DMS 273 (cell line): Measurements from ENCODE around the gene CRLF2.
A peak's percentile ranks its signal among the peaks of the same experiment; 100 is the strongest.
"Not testable (repeated sequence)": the region's sequence is repeated elsewhere in the genome, so short reads cannot be mapped to it uniquely, and the experiment has no call there.

ENCODE experiments used
- DNase-seq: peaks from one replicate; lab custom pipeline; 2025; ENCODE audit not compliant: unreplicated experiment; lab: John Stamatoyannopoulos, UW

The CRLF2 gene

DNA sequence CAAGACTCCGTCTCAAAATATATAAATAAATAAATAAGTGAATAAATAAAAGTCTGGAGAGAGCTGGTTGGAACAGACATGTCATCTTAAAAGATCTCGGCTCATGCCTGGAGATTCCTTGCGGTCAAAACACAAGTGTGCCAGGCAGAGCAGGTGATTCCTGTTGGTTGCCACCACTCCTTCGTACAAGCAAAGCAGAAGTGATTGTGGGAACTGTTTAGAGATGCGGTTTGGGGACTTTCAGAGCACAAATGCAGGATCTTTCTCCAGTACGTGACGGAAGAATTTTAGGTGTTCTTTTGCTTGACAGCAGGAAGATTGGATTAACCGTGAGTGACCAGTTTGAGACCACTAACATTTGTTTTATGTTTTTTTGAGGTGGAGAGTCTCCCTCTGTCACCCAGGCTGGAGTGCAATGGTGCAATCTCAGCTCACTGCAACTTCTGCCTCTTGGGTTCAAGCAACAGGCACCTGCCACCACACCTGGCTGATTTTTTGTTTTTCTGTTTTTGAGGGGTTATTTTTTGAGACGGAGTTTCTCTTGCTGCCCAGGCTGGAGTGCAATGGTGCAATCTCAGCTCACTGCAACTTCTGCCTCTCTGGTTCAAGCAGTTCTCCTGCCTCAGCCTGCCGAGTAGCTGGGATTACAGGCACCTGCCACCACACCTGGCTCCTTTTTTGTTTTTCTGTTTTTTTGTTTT is 2.8 kb upstream of the CRLF2 start:
- DNase-seq: no peak

DNA sequence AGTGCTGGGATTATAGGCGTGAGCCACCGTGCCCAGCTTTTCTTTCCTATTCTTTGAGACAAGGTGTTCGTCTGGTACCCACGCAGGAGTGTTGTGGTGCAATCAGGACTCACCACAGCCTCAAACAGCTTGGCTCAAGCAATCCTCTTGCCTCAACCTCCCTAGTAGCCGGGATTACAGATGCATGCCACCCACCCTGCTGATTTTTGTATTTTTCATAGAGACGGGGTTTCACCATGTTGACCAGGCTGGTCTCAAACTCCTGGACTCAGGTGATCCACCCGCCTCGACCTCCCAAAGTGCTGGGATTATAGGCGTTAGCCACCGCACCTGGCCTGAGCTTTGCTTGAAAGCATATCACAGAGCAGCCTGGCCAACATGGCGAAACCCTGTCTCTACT is 1.5 kb upstream of the CRLF2 start:
- no peak for DNase-seq

DNA sequence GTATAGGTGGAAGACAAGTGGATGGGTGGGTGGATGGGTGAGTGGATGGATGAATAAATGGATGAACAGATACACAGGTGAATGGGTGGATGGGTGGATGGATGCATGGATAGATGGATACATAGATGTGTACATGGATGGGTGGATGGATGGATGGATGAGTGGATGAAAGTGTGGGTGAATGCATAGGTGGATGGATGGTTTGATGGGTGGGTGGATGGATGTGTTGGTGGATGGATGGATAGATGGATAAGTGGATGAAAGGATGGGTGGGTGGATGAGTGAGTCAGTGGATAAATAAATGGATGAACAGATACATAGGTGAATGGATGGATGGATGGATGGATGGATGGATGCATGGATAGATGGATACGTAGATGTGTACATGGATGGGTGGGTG is 1.6 kb downstream of the CRLF2 start:
- no peak for DNase-seq

DNA sequence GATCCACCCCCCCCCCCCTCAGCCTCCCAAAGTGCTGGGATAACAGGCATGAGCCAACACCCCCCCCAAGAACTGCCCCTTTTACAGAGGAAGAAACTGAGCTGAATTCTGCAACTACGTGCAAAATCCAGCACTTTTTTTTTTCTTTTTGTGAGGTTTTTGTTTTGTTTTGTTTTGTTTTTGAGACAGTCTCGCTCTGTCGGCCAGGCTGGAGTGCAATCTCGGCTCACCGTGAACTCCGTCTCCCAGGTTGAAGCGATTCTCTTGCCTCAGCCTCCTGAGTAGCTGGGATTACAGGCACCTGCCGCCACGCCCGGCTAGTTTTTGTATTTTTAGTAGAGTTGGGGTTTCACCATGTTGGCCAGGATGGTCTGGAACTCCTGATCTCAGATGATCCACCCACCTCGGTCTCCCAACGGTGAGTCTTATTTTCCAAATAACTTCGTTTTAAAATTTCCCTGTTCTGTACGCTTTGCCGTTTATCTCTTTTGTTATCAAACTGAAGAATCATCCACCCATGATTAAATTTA is 4.9 kb downstream of the CRLF2 start:
- DNase-seq: no peak

DNA sequence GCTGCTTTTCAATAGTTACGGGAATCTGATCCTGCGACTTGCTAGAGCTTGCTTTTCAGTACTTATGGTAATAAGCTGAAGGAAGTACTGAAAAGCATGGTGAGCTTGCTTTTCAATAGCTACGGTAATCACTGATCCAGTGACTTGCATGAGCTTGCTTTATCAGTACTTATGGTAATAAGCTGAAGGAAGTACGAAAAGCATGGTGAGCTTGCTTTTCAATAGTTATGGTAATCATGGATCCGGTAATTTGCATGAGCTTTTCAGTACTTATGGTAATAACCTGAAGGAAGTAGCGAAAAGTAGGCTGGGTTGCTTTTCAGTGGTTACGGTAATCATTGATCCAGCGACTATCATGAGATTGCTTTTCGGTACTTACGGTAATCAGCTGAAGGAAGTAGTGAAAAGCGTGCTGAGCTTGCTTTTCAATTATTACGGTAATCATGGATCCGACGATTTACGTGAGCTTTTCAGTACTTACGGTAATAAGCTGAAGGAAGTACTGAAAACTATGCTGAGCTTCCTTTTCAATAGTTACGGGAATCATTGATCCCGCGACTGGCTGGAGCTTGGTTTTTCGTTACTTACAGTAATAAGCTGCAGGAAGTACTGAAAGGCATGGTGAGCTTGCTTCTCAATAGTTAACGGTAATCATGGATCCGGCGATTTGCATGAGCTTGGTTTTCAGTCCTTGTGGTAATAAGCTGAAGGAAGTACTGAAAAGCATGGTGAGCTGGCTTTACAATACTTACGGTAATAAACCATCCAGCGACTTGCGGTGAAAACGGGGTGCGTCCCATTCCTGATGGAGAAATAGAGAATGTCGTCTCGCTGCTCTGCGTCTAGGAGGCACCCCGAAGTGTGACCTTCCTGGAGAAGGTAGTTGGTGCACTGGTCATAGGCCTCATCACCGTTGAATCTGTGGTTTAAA is 6.5 kb downstream of the CRLF2 start:
- no peak for DNase-seq

DNA sequence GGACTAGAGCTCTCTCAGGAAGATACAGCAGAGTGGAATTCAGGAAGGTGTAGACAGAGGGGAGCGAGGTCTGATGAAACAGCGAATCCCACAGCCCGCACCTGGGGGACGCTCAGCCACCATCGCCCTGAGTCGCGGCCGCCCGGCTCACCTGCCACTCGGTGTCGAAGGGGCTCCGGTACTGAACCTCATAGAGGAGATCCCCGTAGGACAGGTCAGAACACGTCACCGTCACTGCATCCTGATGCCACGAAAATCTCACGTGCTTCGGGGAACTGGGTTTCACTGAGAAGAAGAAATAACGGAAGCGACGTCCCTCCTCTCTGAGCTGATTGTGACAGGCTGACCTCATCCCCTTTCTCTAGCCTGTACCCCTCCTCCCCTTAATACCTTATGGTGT is 10.2 kb downstream of the CRLF2 start:
- DNase-seq: no peak

DNA sequence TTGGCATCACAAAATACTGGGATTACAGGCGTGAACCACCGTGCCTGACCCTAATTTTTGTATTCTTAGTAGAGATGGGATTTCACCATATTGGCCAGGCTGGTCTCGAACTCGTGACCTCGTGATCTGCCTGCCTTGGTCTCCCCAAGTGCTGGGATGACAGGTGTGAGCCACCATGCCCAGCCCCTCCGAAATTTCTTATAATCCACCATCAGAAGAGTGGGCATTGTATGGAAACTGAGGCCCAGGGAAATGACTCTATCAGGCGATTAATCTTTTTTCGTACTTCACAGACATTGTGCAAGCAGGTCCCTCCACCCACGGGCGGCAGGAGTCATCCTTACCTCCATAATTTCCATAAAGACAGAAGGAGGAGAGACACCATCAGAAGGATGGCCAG is 16.0 kb downstream of the CRLF2 start:
- DNase-seq: no peak

DNA sequence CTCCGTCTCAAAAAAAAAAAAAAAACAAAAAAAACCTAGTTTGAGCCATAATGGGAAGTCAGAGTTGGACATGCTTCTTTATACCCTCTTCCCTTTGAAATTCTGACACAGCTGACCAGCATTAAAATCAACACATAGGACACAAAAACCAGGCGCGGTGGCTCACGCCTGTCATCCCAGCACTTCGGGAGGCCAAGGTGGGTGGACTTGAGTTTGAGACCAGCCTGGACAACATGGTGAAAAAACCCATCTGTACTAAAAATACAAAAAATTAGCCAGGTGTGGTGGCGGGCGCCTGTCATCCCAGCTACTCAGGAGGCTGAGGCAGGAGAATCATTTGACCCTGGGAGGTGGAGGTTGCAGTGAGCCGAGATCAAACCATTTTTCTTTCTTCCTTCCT is 20.3 kb downstream of the CRLF2 start:
- not testable (repeated sequence) for DNase-seq

DNA sequence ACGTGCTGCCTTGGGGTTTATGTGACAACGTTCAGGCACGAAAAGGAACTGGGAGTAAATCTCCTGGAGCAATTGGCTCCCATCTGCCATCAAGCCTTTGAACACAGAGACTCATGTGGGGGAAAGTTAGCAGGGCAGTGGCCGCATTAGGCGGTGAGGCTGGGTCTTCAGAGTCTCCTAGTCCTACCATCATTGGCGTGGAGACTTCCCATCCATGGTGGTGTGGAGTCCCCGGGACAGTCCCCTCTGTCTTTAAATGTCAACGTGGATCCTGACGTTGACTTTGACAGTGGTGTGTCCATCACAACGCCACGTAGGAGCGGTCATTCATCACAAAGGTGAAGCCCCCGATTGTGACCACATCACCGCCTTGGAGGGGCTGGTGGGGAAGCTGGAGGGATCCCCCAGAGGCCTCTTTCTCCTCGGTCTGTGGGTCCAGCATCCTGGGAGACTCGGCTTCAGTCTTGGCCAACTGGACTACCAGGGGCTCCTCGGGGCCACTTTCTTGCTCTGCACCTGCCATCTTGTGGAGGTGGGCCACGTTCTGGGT is 21.8 kb downstream of the CRLF2 start:
- no peak for DNase-seq

DNA sequence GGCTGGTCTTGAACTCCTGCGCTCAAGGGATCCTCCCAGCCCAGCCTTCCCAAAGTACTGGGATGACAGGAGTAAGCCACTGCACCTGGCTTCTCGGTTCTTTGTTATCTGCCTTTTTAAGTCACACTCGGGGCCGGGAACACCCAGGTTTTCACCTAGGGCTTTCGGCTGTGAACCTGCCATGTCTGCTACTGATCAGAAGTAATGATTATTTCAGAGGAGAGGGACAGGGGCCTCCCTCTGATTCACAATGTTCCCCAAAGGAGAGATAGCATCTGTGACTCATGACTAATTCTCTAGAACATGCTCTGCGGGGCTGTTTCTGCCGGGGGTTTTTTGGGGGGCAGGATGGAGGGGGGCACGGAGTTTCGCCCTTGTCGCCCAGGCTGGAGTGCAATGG is 26.9 kb downstream of the CRLF2 start:
- no peak for DNase-seq

DNA sequence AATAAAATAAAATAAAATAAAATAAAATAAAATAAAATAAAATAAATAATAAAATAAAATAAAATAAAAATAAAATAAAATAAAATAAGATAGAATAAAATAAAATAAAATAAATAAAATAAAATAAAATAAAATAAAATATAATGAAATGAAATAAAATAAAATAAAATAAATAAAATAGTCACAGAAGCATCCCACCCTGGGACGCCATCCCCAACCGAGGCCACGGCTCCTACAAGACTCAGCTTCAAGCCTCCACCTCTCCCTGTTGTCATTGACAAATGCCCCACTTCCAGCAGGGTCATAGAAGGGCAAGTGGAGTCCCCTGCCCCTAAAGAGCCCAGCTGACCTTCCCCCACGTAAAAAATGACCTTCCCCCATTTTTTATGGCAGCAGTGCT is 30.2 kb downstream of the CRLF2 start:
- no peak for DNase-seq

DNA sequence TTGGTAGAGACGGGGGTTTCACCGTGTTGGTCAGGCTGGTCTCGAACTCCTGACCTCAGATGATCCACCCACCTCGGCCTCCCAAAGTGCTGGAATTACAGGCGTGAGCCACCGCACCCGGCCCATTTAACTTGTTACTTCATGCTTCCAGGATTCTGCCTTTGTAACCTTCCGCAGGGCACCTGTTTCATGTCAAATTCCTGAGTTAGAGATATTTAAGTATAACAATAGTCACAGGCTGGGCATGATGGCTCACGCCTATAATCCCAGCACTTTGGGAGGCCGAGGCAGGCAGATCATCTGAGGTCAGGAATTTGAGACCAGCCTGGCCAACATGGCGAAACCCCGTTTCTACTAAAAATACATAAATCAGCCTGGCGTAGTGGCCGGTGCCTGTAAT is 30.8 kb downstream of the CRLF2 start:
- not testable (repeated sequence) for DNase-seq

DNA sequence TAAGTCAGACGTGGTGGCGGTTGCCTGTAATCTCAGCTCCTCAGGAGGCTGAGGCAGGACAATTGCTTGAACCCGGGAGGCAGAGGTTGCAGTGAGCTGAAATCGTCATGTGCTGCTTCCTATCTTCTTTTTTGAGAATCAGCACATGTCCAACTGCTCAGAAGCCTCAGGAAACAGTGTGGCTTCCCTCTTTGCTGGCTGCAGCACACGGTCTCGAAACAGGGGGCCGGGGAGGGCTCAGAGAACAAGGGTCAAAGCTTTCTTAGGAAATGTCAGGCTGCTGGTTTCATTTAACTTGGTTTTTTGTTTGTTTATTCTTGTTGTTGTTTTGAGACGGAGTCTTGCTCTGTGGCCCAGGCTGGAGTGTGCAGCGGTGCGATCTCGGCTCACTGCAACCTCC is 31.3 kb downstream of the CRLF2 start:
- no peak for DNase-seq

DNA sequence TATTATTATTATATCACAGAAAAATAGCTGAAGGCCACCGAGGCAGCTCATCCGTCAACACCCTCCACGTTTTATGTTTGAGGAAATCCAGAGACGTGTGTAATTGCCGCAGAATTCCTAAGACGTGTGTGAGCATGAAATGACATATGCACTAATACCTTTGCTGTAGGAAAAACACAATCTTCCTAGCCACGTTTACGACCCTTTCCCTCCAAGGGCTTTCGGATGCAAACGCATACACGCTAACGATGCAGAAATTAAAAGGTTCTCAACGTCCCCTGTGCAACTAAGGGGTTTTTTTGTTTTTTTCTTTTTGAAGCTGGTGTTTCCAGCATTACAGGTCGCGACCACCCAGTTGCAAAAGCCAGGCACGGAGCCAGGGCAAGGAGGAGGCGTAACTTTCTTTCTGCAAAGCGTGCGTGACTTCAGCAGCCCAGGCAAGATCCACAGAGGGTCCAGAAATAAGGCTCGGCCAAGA is 33.8 kb downstream of the CRLF2 start:
- DNase-seq: peak; percentile 34

DNA sequence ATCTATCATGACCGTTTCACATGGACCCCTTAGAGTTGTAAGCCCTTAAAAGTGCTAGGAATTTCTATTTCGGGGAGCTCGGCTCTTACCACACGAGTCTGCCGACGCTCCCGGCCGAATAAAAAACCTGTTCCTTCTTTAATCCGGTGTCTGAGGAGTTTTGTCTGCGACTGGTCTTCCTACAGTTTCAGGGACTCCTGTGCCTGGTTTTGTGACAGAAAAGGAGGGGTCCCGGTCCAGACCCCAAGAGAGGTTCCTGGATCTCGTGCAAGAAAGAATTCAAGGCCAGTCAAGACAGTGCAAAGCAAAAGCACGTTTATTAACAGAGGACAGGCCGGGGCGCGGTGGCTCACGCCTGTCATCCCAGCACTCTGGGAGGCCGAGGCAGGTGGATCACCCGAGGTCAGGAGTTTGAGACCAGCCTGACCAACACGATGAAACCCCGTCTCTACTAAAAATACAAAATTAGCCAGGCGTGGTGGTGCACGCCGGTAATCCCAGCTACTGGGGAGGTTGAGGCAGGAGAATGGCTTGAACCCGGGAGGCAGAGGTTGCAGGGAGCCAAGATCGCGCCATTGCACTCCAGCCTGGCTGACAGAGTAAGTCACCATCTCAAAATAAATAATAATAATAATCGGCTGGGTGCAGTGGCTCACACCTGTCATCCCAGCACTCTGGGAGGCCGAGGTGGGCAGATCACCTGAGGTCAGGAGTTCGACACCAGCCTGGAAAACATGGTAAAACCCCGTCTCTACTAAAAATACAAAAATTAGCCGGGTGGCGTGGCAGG is 35.7 kb downstream of the CRLF2 start:
- not testable (repeated sequence) for DNase-seq

DNA sequence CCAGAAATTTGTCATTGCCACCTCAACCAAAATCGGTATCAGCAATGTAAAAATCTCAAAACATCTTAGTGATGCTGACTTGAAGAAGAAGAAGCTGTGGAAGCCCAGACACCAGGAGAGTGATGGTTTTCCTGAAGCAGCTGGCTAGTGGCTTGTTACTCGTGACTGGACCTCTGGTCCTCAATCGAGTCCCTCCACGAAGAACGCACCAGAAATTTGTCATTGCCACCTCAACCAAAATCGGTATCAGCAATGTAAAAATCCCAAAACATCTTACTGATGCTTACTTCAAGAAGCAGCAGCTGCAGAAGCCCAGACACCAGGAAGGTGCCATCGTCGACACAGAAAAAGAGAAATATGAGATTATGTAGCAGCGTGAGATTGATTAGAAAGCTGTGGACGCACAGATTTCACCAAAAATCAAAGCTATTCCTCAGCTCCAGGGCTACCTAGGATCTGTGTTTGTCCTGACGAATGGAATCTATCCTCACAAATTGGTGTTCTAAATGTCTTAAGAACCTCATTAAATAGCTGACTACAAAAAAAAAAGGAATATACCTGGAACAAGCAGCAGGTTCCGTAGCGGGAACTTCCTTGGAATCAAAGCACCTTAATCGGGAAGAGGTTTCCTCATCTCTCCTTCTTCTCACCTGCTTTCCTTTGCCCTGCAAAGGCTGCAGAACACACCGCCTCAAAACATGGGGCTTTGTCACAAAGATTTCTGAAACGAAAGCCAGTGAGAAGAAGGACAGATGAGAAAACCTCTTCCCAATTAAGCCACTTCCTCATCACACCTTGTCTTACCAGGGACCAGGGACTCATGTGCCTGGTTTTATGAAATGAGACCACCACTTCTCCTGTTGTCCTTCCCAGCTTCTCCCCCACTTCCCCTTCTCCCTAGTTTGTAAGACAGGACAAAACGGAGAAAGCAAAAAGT is 37.6 kb downstream of the CRLF2 start:
- not testable (repeated sequence) for DNase-seq

DNA sequence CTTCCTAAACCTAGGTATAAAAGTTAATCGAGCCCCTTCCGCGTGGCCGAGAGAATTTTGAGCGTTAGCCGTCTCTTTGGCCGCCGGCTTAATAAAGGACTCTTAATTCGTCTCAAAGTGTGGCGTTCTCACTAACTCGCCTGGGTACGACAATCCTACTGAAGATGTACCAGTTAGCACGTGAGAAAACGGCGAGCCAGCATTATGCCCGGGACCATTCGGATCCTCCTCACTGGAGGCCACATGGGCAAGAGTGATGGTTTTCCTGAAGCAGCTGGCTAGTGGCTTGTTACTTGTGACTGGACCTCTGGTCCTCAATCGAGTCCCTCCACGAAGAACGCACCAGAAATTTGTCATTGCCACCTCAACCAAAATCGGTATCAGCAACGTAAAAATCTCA is 39.0 kb downstream of the CRLF2 start:
- not testable (repeated sequence) for DNase-seq

DNA sequence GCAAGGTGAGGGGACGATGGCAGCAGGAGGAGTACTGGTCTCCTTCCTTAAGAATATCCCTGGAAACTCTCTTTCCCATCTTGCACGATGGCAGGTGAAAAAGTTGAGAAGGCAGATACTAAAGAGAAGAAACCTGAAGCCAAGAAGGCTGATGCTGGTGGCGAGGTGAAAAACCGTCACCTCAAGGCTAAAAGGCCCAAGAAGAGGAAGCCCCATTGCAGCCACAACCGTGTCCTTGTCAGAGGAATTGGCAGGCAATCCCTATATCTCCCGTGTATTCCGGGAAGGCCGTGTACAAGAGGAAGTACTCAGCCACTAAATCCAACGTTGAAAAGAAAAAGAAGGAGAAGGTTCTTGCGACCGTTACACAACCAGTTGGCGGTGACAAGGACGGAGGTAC is 40.0 kb downstream of the CRLF2 start:
- no peak for DNase-seq

DNA sequence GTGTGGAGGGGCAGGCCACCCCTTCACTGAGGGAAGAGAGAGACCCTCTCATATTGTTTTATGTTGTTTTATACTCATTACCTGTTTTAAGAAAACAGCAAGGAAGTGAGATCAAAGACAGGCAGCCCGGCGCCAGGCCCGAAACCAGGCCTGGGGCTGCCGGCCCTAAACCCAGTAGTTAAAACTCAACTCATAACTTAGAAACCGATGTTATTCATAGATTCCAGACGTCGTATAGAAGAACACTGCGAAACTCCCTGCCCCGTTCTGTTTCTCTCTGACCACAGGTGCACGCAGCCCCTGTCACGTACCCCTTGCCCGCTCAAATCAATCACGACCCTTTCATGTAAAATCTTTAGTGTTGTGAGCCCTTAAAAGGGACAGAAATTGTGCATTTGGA is 40.5 kb downstream of the CRLF2 start:
- DNase-seq: not testable (repeated sequence)

DNA sequence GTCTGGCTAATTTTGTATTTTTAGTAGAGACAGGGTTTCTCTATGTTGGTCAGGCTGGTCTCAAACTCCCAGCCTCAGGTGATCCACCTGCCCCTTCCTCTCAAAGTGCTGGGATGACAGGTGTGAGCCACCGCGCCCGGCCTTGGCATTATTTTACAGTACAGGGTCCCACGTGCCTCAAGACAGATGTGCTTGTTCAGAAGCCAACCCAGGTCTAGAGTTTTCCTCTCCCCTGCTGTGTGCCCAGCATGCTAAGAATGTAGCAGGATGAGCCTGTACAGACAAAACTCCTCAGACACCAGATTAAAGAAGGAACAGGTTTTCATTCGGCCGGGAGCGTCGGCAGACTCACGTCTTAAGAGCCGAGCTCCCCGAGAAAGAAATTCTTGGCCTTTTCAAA is 42.2 kb downstream of the CRLF2 start:
- no peak for DNase-seq
